Measurements from ENCODE around the gene SRR.
A peak's percentile ranks its signal among the peaks of the same experiment; 100 is the strongest.
"Not testable (repeated sequence)": the region's sequence is repeated elsewhere in the genome, so short reads cannot be mapped to it uniquely, and the experiment has no call there.

SRR gene

GRCh38 chr17:2263183-2264066 lies 40.3 kb upstream of the SRR start:
- no peak for ATAC-seq
- no peak for TF ChIP-seq OSR1 (CRISPR knock-in tag; IDR thresholded peaks at IDR 0.05)

GRCh38 chr17:2264067-2264860 lies 39.5 kb upstream of the SRR start:
- ATAC-seq: peak; percentile 43

GRCh38 chr17:2265166-2265565 lies 38.6 kb upstream of the SRR start:
- not testable (repeated sequence) for ATAC-seq

More at GRCh38 chr17:2264067-2264860, 39.5 kb upstream of the SRR start:
- 0 out of 2 replicates have a peak, but pooled peaks have one; percentile 16 for TF ChIP-seq ISL1 (CRISPR knock-in tag; IDR thresholded peaks at IDR 0.05)
- no peak for TF ChIP-seq ZC3H10 (CRISPR knock-in tag; IDR thresholded peaks at IDR 0.05)

- no peak for TF ChIP-seq GLIS3 (CRISPR knock-in tag; IDR thresholded peaks at IDR 0.05)
- TF ChIP-seq PATZ1 (CRISPR knock-in tag; IDR thresholded peaks at IDR 0.05; ENCODE audit: borderline replicate concordance): no peak
- TF ChIP-seq RARB (CRISPR knock-in tag; IDR thresholded peaks at IDR 0.05): no peak
- no peak for TF ChIP-seq CSDC2 (CRISPR knock-in tag; IDR thresholded peaks at IDR 0.05)
- no peak for TF ChIP-seq ESRRG (CRISPR knock-in tag; IDR thresholded peaks at IDR 0.05)
- no peak for TF ChIP-seq TOX (CRISPR knock-in tag; IDR thresholded peaks at IDR 0.05; ENCODE audit: borderline replicate concordance)
- TF ChIP-seq ZNF565 (CRISPR knock-in tag; conservative IDR thresholded peaks at IDR 0.05; ENCODE audit: low read depth): no peak
- TF ChIP-seq ZNF8 (CRISPR knock-in tag; IDR thresholded peaks at IDR 0.05): no peak
- TF ChIP-seq CSRNP3 (CRISPR knock-in tag; IDR thresholded peaks at IDR 0.05): no peak
- TF ChIP-seq ZFP3 (CRISPR knock-in tag; IDR thresholded peaks at IDR 0.05): no peak
- no peak for TF ChIP-seq POU6F1 (CRISPR knock-in tag; IDR thresholded peaks at IDR 0.05; ENCODE audit: borderline replicate concordance, low read depth)
- no peak for TF ChIP-seq ZNF70 (CRISPR knock-in tag; IDR thresholded peaks at IDR 0.05)
- TF ChIP-seq ZFP30 (CRISPR knock-in tag; IDR thresholded peaks at IDR 0.05): no peak
- no peak for TF ChIP-seq PPARA (CRISPR knock-in tag; IDR thresholded peaks at IDR 0.05; ENCODE audit: borderline replicate concordance)
- ATAC-seq: no peak
These were observed 37.5 kb upstream of the SRR start for GRCh38 chr17:2266045-2266864.

- ATAC-seq: no peak
- TF ChIP-seq ZFP30 (CRISPR knock-in tag; IDR thresholded peaks at IDR 0.05) (no peak), ZC3H10 (CRISPR knock-in tag; IDR thresholded peaks at IDR 0.05) (no peak), ZFP3 (CRISPR knock-in tag; IDR thresholded peaks at IDR 0.05) (no peak), PATZ1 (CRISPR knock-in tag; IDR thresholded peaks at IDR 0.05; ENCODE audit: borderline replicate concordance) (no peak), TSHZ2 (CRISPR knock-in tag; IDR thresholded peaks at IDR 0.05) (no peak), ZNF70 (CRISPR knock-in tag; IDR thresholded peaks at IDR 0.05) (no peak), CSDC2 (CRISPR knock-in tag; IDR thresholded peaks at IDR 0.05) (no peak), ARNTL (CRISPR knock-in tag; IDR thresholded peaks at IDR 0.05; ENCODE audit: borderline replicate concordance, low read depth) (no peak), PPARA (CRISPR knock-in tag; IDR thresholded peaks at IDR 0.05; ENCODE audit: borderline replicate concordance) (no peak), CSRNP3 (CRISPR knock-in tag; IDR thresholded peaks at IDR 0.05) (no peak), ZNF8 (CRISPR knock-in tag; IDR thresholded peaks at IDR 0.05) (no peak), GLIS3 (CRISPR knock-in tag; IDR thresholded peaks at IDR 0.05) (no peak), OSR1 (CRISPR knock-in tag; IDR thresholded peaks at IDR 0.05) (no peak), RARB (CRISPR knock-in tag; IDR thresholded peaks at IDR 0.05) (no peak)
These were observed 36.9 kb upstream of the SRR start for GRCh38 chr17:2266865-2267228.
